GM19324 (cell line): Measurements from ENCODE around the gene KAZN.

Experiments
- ATAC-seq: cut with Tn5 transposase; IDR thresholded peaks from one replicate; pipeline ENCODE4 v1.9.1; 2021; ENCODE audit warnings: mild to moderate bottlenecking, moderate library complexity; ENCODE audit not compliant: unreplicated experiment, low FRiP score

KAZN gene

DNA sequence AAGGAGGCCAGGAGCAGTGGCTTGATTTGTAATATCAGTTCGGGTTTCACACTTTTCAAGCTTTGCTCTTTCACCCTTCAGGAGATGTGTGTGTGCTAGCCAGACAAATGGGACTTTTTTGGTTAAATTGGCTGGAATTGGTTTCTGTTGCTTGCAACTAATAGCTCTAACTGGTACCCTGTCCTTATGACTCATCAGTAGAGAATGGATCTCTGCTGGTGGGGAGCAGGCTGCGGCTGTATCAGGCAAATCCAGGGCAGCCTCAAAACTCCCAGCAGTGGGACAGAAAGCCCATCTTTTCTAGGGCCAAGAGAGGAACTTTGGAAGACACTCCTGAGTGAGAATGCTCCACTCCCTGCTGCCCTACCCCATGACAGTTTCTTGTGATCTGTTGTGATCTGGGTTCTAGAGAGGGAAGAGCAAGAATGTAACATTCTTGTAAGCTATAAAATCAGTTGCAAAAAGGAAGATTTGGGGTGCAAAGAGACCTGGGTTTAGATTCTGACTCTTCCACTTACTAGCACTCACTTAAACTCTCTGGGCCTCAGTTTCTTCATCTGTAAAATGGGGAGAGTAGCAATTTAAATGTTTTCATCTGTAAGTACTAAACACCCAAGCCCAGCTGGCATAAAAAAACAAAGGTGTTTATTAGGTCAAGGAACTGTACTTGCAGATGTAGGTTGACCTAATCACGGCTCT lies 298.0 kb downstream of the KAZN start:
- ATAC-seq, result no peak

DNA sequence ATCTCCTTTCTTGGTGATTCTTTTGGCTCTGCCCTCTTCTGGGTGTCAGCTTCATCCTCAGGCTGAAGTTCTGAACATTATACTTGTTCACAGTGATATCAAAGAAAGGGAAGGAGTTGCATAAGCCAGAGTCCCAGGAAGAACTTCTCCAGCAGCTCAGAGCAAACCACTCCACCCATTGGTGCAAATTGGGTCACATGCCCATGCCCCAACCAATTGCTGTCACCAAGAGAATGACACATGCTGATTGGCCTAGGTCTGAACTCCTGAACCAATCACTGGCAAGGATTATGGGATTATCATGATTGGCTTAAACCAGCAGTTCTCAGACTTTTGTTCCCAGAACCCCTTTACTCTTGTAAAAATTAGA lies 298.6 kb downstream of the KAZN start:
- ATAC-seq, result no peak

DNA sequence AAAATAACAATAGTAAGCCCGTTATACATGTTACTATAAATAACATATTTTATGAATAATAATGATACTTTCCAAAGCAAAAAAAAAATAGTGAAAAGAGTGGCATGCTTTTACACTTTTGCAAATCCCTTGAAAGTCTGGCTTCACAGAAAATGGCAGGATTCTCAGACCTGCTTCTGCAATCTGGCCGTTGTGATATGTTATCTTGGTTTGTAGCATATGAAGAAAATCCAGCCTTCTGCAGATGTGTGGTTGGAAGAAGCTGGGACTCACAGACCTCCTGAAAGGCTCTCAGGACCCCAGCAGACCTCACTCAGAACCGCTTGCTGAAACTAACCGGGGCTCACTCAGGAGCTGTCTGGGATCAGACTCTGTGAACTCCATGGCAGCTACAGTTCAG lies 299.1 kb downstream of the KAZN start:
- no peak for ATAC-seq

DNA sequence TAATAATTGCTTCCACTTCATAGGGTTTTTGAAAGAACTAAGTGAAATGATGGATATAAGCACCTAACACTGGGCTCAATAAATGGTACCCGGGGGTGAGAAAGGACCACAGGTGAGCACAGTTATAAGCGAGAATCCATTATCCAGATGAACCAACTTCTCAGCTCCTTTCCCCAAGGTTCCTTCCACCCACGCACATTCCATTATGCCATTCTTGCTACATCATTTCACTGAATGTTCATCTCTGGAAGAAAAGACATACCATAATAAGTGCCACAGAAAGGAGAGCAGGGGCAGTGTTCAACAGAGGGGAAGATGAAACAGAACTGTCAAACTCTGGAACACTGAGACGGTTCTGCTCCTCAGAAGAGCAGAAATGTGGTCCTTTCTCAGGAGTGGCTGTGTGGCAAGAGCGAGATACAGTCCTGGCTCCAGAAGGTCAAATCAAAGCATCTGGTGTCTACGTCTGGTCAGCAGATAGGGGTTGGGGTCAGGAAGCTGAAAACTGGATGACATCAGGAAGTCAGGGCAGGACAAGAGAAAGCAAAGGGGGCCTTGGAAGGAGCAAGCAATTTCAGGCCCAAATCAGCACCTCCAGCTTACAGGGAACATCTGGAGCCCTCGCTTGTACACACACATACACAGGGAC lies 299.6 kb downstream of the KAZN start:
- ATAC-seq, result no peak

DNA sequence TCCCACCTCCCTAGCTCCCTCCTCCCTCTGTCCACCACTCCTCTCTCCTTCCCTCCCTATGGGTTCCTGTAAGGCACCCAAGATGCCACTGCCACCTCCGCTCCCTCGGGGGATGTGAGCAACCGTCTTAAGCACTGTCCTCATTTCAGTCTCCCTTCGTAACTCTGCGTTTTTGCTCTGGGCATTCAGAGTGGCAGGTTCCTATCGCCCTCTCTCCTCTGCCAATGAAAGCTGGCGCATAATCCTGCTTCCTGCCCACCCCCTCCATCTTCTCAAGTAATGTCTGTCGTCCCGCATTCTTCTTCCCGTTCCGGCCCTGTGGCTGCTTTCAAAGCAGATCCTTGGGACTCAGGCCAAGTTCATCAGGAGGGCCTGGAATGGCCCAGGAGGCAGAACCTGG lies 301.2 kb downstream of the KAZN start:
- no peak for ATAC-seq

DNA sequence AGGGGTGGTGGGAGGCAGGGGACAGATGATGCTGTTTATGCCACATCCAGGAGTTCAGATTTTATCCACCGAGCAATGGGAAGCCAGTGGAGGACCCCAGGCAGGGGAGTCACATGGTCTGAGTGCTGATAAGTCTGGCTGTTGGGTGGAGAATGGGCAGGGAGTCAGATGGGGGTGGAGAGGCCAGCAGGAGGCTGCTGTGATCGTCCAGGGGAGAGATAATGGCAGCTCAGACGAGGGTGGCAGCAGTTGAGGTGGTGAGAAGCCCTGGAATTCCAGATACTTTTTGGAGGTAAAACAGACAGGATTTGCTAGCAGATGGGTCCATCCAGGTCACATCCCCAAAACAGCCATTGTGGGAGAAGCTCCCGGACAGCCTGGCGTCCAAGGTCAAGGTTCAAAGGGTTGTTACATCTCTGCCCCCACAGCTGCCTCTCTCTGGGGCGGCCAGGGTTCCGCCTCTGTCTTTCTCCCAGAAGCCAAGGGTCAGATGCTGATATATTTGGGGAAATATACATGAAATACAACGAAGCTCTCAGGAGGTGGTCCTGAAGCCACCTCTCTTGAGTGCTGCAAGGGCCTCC lies 303.0 kb downstream of the KAZN start:
- ATAC-seq, result no peak

DNA sequence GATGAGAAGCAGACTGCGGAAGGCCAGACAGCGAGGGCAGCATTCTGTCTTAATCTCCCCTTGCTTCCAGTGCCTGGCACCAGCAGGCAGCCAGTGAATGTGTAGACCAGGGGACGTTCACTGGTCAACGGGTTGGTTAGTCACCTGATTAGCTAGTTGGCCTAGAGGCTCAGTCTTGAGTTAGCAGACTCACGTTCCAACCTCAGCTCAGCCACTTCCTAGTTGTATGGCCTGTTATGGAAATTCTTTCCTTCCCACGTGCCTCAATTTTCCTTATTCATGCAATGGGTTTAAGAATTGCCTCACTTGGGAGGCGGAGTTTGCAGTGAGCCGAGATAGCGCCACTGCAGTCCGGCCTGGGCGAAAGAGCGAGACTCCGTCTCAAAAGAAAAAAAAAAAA lies 305.4 kb downstream of the KAZN start:
- ATAC-seq, result no peak

DNA sequence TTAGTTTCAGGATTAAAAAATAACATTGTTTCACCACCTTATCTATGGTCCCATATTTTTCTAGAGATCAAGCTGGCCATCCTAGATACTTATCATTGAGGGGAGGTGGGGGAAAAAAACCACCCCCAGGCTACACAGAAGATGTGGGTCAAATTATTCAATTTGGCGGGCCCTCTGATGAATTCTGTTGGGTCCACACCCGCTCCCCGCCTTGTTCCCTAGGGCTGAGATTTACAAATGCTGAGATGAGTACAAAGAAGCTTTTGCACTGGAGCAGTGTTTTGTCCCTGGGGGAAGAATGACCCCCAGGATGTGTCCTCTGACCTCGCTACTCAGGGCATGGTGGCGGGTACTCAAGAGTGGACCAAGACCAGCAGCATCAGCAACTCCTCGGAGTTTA lies 308.2 kb downstream of the KAZN start:
- ATAC-seq, result no peak

DNA sequence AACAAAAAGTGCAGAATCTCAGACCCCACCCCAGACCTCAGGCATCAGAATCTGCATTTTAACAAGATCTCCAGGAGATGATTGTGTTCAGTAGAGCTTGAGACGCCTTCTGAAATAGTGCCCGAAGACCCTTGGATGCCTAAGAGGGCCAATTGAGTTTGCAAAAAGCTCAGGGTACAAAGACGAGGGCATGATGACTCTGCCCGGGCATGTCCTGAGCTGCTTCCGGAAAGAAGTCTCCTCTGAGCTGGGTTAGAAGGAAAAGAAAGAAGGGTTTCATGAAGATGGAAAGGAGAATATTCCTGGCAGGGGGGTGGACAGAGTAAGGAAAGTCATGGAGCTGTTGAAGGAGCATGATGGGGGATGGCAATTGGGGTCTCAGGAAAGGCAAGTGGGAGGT lies 308.9 kb downstream of the KAZN start:
- ATAC-seq, result no peak

DNA sequence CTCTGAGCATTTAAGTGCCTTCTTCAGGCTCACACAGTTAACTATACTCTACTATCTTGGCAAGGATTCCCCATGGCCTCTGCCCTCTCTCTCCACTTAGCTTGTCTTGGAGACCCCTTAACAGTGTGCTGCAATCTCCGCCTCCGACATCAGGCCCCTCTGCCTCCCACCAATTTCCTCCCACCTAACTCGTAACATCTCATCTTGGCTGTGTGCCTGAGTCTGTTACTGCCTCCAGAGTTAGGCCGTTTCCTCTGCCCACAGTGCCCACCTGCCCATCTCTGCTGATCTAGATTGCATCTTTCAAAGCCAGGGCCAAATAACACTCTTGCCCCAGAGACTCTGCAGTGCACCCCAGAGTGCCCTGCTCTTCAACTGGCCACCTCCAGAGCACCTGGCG lies 310.8 kb downstream of the KAZN start:
- ATAC-seq, result no peak

DNA sequence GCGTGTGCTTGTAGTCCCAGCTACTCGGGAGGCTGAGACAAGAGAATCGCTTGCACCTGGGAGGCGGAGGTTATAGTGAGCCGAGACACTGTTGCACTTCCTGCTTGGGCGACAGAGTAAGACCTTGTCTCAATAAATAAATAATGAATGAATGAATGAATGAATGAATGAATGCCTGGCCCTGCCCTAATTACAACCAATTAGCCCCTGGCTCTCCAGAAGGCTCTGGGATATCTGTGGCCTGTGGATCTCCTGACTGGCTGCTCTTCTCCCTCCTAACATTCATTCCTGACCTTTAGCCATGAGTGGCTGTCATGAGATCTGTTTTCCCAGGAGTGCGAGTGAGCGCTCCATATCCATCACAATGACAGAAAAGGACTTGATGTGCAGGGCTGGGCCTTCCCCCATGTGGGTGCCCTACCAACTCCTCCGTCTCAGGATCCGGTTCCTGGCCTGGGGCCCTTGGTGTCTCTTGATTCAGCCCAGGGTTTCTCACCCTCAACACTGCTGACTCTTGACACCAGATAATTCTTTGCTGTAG lies 311.5 kb downstream of the KAZN start:
- ATAC-seq, result no peak

DNA sequence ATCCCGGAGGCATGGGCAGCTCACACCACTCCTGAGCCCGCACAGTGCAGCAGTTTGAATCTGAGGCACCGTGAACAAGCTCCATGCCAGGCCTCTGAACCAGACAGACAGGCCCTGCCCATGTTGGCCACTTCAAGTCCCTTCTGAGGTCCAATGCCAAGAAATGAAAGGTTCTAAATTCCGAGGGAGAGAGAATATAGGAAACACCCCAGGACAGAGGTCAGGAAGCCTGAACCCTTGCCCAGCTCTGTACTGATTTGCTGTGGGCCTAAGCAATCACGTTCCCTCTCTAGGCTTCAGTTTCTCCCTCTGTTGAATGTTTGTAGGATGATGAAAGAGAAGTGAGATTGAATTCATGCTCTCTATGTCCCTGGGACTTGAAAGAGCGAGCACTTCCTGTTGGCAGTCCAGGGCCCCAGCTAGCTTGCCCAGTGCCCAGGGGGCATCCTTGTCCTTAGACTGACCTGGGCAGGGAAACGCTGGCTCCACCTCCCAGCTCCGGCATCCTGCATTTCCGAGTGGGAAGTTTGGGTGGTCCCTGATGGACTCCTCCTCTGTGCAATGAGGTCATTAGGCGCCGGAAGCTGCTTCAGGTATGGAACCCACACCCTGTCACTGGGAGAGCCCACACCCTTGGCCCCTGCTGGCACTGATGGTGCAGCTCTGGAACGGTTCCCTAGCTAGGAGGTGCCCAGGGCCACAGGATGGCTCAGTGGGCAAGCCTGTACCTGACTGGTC lies 312.7 kb downstream of the KAZN start:
- no peak for ATAC-seq

DNA sequence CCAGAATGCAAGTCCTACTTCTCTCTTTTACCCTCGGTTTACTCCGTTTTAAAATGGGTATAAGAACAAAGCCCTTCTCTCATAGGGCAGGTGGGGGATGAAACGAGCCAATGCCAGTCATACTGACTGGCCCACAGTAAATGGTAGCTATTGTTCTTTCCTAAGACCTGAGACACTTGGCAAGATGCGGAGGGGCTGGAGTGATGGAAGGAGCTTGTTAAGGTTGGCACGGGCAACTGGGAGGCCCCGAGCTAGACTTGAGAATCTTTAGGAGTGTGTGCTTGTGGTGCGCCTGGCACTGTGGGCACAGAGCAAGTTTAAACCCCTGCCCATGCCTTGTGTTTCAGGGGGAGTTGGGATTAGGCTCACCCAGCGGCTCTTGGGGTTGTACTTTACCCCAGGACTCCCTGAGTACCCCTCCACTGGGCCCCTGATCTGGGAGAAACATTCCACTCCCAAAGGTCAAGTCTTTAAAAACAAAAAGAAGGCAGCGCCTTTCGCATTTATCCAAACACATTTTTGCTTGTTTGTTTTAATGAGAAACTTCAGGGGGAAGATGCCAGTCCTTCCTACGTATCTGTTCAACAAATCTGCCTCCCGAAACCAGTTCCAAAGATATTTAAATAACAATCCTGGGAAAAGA lies 314.5 kb downstream of the KAZN start:
- no peak for ATAC-seq

DNA sequence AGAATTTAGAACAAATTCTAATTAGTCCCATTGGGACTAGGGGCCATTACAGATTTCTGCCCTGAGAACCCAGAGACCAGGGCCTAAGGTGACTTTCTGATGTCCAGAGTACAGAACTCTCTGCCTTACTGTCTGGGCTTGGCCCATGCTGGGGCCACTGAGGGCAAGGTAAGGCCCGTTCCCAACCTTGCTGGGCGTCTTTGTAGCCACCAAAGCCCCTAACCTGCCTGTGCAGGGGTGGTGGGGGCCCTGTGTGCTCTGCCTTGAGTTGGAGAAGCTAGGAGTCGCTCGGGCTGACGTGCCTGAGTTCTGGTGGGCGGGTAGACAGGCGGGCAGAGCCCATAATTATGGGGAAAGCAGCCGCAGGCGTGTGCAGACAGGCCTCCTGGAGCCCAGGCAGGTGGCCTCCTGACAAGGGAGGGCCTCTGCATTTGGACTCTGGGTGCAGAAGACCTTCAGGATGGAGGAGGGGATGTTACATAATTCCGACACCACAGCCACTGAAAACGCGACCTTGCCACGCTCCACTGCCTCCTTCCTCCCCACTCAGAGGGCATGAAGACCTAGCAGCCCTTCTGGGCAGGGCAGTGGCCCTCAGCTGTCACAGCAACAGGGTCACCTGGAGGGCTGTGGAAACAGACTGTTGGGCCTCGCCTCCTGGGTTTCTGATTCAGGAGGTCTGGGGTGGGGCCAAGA lies 315.1 kb downstream of the KAZN start:
- ATAC-seq, result no peak

DNA sequence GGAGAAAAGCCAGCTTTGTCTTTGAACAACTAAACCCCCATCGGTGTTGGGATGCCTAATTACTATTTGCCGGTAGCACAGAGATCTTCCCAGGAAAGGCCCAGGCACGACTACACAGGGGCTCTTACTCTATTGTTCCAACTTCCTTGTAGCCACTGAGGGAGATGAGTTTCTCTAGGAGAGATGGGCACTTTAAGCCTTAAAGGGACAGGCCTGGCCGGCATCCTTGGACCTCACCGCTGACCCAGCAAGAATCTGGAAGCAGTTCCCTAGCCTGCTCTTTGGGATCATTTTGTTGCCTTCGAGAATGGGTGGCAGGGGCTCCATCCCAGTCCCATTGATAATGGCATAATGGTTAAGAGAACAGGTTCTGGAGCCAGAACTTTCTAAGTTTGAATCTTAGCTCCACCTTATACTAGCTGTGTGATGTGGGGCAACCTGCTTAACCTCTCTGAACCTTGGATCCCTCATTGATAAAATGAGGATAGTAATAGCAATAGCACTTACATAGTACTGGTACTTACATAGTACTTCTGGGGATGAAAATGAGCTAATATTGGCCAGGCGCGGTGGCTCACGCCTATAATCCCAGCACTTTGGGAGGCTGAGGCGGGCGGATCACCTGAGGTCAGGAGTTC lies 316.0 kb downstream of the KAZN start:
- ATAC-seq, result no peak

DNA sequence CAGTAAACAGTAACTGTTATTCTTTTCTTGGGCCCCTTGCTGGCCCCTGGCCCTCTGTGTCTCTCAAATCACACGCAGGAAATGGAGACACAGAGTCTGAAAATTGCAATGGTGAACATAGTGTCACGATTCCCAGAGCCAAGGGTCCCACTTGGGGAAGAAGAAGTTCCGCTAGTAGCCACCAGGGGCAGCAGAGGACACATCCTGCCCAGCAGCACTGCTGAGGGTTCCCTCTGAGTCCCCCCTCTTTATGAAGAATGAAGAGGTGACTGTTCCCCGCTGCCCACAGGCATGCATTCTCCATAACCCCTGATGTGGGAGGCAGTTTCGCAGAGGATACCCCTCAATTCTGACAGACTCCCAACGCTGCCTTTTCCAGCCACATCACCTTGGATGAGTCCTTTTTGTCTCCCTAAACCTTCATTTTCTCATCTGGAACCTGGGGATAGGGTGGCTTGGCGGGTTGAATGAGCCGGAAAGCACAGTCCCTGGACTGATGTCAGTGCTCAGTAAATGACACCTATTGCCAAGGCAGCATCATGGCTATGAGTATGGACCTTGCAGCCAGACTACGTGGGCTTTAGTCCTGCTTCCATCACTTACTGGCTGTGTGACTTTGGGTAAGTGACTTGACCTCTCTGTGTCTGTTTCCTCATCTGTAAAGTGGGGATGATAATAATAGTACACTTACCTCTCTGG lies 317.0 kb downstream of the KAZN start:
- no peak for ATAC-seq

DNA sequence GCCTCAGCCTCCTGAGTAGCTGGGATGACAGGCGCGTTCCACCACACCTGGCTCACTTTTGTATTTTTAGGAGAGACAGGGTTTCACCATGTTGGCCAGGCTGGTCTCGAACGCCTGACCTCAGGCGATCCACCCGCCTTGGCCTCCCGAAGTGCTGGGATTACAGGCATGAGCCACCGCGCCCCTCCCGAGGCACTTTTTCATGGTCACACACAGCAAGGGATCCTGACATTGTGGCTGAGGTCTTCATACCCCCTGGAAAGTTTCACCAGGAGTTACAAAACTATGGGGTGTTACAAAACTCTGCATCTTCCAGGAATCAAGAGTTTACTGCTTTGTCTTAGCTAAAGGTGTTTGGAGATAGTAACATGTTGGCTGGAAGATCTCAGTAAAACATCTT lies 320.8 kb downstream of the KAZN start:
- ATAC-seq, result no peak

DNA sequence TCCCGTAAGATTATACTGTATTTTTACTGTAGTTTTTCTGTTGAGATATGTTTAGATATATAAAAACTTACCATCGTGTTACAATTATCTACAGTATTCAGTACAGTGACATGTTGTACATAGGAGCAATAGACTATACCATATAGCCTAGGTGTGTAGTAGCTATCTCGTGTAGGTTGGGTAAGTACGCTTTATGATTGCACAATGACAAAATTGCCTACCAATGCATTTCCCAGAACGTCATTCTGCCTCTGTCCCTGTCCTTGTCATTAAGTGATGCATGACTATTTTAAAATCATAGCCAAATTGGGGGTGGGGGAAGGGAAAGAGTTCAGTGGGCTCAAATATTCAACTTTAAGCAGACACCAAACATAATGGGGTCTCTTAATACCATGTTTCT lies 321.3 kb downstream of the KAZN start:
- no peak for ATAC-seq

DNA sequence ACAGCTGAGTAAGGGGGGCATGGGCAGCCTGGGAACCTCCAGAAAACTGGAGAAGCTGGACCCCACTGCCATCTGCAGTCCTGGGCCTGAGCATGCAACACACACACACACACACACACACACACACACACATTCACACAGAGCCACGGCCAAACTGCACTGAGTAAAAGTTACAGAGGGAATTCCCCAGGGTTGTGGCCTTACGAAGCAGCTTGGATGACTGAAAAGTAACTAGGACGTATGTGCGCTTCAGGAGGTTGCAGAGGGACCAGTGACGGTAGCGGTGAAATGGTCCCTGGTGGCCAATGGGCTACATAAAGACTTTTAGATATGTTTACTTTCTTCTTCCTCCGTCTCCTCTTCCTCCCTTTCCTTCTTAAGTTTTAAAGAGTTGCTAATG lies 322.6 kb downstream of the KAZN start:
- ATAC-seq, result no peak
